Measurements from ENCODE around the gene ZC3H4.
"Not testable (repeated sequence)": the region's sequence is repeated elsewhere in the genome, so short reads cannot be mapped to it uniquely, and the experiment has no call there.

ZC3H4 gene

DNA sequence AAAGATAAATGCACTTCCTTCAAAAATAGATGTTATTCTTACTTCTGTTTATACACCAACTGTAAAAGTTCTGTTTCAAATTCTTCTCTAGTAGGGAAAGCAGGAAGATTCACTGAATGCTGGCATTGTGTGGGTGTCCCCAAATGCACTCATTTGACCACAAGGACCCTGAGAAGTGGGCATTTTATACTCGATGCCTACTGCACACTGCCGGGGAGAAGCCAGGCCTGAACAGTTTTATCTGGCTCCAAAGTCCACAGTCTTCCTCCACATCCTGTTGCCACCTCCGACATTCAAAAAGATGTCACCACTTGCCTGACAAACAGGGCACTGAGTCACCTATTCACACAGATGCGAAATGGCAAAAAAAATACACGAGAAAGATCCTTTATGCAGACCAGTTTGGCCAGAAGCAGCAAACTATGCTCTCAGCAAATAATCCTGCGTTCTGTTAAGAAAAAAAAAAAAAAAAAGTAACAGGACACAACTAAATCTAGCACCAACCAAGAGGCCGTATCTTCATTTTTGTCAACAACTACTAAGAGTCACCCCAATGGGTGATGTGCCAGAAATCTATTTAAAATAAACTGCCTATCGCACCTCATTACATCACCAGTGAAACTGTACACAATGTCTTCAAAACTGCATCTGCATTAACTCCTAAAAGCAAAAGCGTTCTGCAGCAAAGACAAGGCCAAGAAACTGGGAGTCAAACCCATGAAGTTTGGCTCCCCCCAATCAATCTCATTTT, 6.2 kb downstream of the ZC3H4 start:
- peak in 1 of 5 experiments; percentile 78 for DNase-seq

DNA sequence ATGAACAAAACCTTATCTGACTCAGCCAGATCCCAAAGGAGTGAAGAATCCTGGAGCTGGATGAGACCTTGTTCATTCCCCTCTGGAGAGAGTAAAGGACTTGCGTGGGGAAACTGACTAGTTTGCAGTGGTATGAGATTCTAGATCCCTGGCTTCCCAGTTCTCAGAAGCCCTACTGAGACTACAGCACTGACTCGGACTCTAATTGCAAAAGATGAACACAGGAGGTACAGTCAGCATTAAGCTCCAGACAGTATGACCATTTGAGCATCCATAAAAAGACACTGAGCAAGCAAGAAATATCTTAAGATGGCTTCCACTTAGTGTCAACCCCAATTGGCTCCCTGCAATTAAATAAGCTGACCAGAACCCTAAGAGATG, 6.8 kb downstream of the ZC3H4 start:
- peak in 1 of 5 experiments; percentile 29 for DNase-seq

DNA sequence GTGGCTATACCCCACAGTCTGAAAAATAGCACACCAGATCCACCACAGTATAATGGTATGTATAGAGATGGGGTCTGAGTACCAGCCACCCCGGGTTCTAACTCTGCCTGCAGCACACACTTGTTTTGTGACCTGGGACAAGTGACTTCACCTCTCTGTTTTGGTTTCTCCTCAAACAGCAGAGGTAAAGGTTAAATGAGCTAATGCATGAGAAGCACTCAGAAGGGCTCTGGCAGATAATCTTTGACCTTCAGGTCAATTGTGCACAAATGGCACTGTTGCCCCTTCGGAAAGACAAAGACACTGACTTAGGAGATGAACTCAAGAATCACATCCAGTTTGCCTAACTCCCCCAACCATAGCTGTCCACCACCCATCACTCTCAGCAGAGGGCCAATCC, 7.7 kb downstream of the ZC3H4 start:
- DNase-seq = no peak

DNA sequence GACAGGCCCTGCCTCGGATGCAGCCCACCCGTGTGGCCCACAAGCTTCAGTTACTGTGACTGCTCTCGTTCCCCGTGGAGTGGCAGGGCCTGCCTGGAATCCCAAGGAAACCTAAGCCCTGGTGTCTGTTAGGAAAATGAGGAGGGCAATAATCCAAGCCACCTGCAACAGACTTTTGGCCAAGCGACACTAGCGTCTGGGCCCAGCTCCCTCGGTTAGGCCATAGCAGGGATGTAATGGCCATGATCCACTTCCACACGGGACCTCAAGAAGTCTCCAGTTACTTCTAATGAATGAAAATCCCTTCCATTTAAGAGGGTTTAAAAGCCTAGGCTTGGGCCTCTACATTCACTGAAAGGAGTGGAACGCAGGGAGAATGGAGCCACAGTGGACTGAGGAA, 8.9 kb downstream of the ZC3H4 start:
- DNase-seq = no peak

DNA sequence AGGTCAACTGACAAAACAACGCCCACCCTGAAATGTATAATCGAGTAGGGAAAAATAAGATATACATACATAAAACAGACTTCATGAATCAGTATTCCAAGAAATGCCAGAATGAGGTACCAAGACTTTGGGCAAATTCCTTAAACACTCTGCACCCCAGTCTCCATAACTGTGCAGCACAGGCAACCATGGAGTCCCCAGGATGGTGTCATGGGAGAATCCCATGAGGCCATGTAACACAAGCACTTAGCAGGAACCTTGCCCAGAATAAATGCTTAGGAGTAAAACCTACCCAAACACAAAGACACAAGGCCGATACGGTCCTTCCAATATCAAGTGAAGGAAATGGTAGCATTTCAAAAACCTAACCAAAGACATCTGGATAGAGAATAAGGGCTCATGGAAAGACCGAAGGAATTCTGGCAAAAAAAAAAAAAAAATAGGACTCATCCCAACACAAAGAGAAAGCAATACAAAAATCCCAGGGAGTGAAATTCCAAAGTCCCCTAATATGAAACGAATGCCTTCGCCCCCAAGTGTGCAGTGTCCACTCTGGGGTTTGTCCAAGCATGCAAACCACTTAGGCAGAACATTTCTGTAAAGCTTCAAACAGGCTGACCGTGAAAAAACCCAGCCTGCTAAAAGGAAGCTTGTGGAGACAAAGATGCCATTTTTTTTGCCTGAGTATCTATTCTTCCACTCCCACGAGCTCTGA, 11.1 kb downstream of the ZC3H4 start:
- DNase-seq = no peak

DNA sequence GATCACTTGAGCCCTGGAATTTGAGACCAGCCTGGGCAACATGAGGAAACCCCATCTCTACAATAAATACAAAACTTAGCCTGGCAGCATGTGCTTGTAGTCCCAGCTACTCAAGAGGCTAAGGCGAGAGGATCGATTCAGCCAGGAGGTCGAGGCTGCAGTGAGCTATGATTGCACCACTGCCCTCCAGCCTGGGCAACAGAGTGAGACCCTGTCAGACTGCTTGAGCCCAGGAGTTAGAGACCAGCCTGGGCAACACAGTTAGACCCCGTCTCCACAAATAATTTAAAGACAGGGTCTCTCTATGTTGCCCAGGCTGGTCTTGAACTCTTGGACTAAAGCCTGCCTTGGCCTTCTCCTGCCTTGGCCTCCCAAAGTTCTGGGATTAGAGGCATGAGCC, 12.5 kb downstream of the ZC3H4 start:
- DNase-seq = not testable (repeated sequence)

DNA sequence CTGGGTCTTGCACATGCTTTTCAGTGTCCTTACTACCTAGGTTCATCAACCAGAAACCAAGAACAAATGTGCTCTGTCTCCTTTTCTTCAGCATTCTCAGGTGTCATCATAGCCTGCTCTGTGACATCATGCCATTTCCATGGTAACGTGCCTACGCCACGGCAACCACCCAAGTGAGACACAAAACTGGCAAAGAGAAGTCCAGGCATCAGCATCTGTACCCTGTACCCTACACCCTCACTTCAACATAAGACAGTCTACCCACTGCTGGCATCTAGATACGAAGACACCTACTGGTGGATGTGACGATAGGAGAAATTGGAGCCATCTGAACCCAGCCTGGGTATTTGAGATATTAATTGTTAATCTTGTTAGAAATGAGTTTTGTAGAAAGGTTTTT, 13.3 kb downstream of the ZC3H4 start:
- peak in 1 of 5 experiments; percentile 43 for DNase-seq

DNA sequence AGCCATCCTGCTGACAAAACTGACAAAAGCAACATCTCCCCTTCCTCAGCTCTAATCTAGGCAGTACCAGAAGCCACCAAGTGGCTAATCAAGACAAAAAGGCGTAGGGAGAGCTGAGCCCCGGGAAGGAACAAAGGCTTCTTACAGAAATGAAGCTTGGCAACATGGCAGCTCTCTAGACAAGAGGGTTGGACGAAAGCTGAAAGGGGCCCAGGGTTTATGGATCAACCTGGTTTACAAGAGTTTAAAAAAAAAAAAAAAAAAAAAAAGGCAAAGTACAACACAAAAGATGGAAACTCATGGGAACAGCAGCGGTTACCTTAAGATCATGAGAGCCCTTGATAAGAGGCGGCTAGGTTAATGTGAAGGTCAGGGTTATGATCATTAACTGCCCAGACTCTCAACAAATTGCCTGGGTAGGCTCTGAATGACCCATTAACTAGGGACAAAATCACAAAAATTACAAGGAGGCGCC, 14.0 kb downstream of the ZC3H4 start:
- DNase-seq = no peak

DNA sequence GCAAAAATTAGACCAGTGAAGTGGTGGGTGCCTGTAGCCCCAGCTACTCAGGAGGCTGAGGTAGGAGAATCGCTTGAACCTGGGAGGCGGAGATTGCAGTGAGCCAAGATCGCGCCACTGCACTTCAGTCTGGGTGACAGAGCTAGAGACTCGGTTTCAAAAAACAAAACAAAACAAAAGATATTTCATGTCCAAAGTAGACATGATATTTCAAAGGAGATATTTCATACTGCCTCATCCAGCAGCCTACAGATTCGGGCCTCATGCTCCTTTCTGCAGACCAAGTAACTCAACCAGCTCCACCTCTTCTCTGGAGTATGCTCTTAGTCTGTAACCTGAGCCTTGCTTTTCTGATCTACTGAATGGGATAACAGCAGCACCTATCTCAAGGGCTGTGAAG, 15.0 kb downstream of the ZC3H4 start:
- DNase-seq = no peak

- DNase-seq = no peak
These were observed 16.0 kb downstream of the ZC3H4 start for GRCh38 chr19:47097396-47098201.

GRCh38 chr19:47096721-47097120, 16.9 kb downstream of the ZC3H4 start:
- no peak for DNase-seq

GRCh38 chr19:47096100-47096704, 17.4 kb downstream of the ZC3H4 start:
- DNase-seq = no peak

DNA sequence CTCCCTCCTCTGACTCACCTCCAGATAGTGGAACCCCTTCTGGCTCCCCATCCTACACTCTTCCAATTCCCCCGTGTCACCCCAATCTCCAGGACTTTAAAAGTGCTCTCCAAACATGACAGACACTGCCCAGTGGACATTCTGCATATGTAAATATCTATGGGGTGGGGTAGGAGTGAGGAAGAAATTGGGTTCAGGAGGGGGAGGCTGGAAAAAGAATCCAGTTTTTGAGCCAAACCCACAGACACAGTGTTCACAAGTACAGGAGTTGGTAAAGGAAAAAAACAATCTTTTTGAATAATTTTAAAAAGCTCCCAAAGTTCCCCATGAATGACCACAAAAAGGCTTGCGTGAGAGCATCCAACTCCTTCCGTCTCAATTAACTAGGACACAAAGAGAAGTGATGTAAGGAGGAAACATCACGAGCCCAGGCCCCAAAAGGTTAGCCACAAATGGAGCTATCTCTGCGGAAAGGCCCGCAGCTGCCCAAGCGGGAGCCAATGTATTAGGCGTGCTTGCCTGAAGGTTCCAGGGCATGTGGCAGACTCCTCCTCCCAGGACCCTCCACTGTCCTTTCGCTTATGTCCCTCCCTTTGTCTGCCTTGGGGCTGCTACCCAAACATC, 18.0 kb downstream of the ZC3H4 start:
- no peak for DNase-seq

- peak in 1 of 5 experiments; percentile 80 for DNase-seq
These were observed 18.8 kb downstream of the ZC3H4 start for GRCh38 chr19:47094557-47095475.

DNA sequence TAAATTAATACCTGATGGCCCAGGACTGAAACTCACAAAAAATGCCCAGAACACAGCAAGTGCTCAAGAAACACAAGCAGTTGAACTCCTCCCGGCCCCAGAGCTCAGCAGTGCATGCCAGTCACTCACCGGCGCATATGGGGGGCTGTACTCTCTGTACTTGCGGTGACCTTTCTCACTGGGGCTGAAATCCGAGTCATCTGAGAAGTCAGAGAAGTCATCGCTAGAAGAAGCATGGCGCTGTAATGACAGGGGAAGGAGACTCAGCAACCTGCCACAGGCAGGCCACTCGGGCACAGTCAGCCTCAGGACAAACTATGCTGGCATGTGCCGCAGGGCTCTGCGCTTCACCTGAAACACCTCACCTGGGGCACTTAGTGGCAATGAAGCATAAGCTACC, 19.7 kb downstream of the ZC3H4 start:
- peak in 1 of 5 experiments; percentile 61 for DNase-seq

DNA sequence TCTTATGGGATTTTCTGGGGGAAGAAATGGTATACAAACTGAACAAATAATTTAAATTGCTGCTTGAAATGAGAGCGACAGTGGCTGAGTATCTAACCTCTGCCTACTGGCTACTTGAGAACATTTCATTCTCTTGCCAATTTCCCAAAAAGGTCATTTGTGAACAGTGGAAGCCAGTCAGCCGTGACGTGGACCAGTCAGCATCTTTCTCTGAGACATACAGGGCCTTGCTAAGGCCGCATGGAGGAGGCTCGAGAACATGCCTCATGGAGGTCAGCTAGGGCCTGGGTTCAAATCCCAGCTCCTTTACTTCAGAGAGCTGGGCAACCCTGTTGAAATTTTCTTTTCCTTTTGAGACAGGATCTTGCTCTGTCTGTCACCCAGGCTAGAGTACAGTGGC, 20.3 kb downstream of the ZC3H4 start:
- DNase-seq = no peak

GRCh38 chr19:47089767-47090350, 23.7 kb downstream of the ZC3H4 start:
- DNase-seq = no peak

DNA sequence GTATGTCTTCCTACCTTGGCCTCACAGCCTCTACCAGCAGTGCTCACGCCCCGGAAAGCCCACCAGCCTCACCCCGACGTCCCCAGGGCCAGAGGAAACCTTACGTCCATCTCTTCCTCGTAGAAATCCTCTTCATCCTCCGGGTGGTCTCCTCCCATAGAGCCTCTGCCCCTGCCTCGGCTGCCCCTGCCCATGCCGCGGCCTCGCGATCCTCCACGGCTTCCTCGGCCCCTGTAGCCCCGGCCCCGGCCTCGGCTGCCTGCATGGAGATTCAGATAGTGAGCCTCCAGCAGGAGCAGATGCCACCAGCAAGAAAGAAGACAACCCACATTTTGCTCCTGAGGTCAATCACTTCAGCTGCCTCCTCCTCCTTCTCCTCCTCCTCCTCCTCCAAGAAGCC, 27.3 kb downstream of the ZC3H4 start:
- no peak for DNase-seq

DNA sequence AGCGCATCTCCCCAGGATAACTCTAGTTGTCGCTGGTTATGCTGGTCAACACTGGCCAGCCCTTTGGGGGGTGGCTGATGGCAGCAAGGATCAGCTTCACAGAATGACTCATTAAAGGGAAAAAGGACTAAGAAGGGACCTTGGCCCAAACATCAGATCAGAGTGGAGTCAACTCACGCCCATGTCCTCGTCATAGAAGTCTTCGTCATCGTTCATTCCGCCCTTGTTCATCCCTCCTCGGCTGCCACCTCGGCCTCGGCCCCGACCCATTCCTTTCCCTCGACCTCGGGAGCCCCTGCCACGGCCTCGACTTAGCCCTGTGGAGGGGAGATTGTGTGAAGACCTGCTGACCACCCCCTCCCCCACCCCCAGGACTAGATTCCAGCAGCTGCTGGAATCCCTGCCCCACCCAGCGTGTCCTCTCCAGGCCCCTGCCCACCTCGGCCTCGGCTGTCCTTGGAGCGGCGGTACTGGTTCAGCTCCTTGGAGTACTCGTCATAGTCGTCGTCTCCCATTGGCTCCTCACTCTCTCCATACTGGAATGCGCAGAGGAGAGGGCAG, 28.6 kb downstream of the ZC3H4 start:
- no peak for DNase-seq

DNA sequence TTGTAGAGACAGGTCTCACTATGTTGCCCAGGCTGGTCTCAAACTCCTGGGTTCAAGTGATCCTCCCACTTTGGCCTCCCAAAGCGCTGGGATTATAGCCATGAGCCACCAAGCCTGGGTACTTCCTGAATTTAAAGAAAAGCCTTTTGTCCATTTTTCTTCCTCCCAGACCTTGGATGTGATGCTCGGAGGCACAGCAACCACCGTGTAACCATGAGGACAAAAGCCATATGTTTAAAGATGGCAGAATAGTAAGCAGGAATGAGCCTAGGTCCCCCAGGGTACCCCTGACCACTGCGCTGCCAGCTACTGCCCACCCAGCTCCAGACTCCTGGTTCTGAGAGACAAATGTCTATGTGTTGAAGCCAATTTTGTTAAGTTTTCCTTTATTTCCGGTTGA, 31.1 kb downstream of the ZC3H4 start:
- DNase-seq = no peak

DNA sequence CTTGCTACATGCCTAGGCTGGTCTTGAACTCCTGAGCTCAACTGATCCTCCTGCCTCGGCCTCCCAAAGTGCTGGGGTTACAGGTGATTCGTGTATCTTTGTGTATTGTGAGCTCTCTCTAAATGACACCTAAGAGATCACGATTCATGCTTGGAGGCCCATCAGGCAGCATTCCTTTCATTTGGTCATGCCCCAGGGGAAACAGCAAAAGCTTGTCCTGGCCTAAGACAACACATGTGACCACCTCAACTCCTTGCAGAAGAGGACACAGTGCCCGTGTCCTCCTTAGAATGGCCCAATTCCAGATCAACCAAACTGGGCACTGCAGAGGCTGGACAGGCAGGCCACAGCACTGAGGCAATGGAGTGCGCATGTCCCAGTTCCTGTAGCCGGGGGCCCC, 32.5 kb downstream of the ZC3H4 start:
- no peak for DNase-seq
